HG02970 (cell line): ENCODE data around the gene PAQR3.
"Not testable (repeated sequence)": the region's sequence is repeated elsewhere in the genome, so short reads cannot be mapped to it uniquely, and the experiment has no call there.

Experiments
- ATAC-seq: cut with Tn5 transposase; IDR thresholded peaks from one replicate; pipeline ENCODE4 v1.9.1; 2021; ENCODE audit warnings: mild to moderate bottlenecking, moderate library complexity, moderate number of reproducible peaks; ENCODE audit not compliant: unreplicated experiment, low FRiP score

The PAQR3 gene

GRCh38 chr4:78930016-78930629 lies 9.1 kb downstream of the PAQR3 start:
- ATAC-seq = no peak

GRCh38 chr4:78928835-78929234 lies 10.4 kb downstream of the PAQR3 start:
- no peak for ATAC-seq

GRCh38 chr4:78926826-78927225 lies 12.4 kb downstream of the PAQR3 start:
- ATAC-seq = no peak

GRCh38 chr4:78923464-78924312 lies 15.6 kb downstream of the PAQR3 start:
- ATAC-seq = no peak

- no peak for ATAC-seq
Measured at GRCh38 chr4:78922207-78922606, 17.0 kb downstream of the PAQR3 start.

- ATAC-seq = no peak
Measured at GRCh38 chr4:78910612-78911011, 28.6 kb downstream of the PAQR3 start.

GRCh38 chr4:78908974-78909373 lies 30.3 kb downstream of the PAQR3 start:
- not testable (repeated sequence) for ATAC-seq

GRCh38 chr4:78907638-78908037 lies 31.6 kb downstream of the PAQR3 start:
- ATAC-seq = no peak

GRCh38 chr4:78904143-78904542 lies 35.1 kb downstream of the PAQR3 start:
- no peak for ATAC-seq

- no peak for ATAC-seq
Measured at GRCh38 chr4:78902298-78902697, 36.9 kb downstream of the PAQR3 start.

- ATAC-seq = no peak
Measured at GRCh38 chr4:78901882-78902281, 37.4 kb downstream of the PAQR3 start.

GRCh38 chr4:78899302-78899701 lies 39.9 kb downstream of the PAQR3 start:
- no peak for ATAC-seq

GRCh38 chr4:78889955-78890354 lies 49.3 kb downstream of the PAQR3 start:
- no peak for ATAC-seq

GRCh38 chr4:78885598-78885997 lies 53.6 kb downstream of the PAQR3 start:
- no peak for ATAC-seq

GRCh38 chr4:78880874-78881492 lies 58.3 kb downstream of the PAQR3 start:
- ATAC-seq = no peak

GRCh38 chr4:78878031-78878430 lies 61.2 kb downstream of the PAQR3 start:
- no peak for ATAC-seq

- ATAC-seq = no peak
Measured at GRCh38 chr4:78876568-78877320, 62.5 kb downstream of the PAQR3 start.

GRCh38 chr4:78870056-78870455 lies 69.2 kb downstream of the PAQR3 start:
- no peak for ATAC-seq

- ATAC-seq = not testable (repeated sequence)
Measured at GRCh38 chr4:78868712-78869111, 70.5 kb downstream of the PAQR3 start.

GRCh38 chr4:78865451-78865850 lies 73.8 kb downstream of the PAQR3 start:
- ATAC-seq = no peak
